ENCODE measurements around the gene SMCO3.

SMCO3 gene

GRCh38 chr12:14814014-14814413, at the start of gene SMCO3:
TSS of gene SMCO3 (minus strand) at chr12:14814182. CDS start at chr12:14806680, 7,502 bp downstream.
- TF ChIP-seq CTCF (conservative IDR thresholded peaks at IDR 0.05; ENCODE audit: low read depth) = no peak
- no peak within 1 kb of the TSS for H3K27ac ChIP-seq
- POLR2A ChIA-PET (ENCODE audit: low non-redundant PET) = no interaction called here
- no peak for DNase-seq (ENCODE audit: low spot score)
- CTCF ChIA-PET = interaction anchor here (1.1 kb wide), 1 partner anchor 181 kb away, joined by 4 read pairs; no protein-coding TSS in a partner anchor

DNA sequence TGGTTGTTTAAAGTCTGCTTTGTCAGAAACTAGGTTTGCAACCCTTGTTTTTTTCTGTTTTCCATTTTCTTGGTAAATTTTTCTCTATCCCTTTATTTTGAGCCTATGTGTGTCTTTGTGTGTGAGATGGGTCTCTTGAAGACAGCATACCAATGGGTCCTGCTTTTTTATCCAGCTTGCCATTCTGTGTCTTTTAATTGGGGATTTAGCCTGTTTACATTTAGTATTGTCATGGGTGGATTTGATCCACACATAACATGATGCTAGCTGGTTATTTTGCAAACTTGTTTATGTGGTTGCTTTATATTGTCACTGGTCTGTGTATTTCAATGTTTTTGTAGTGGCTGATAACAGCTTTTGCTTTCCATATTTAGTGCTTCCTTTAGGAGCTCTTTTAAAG, 46.5 kb upstream of the SMCO3 start:
- no peak overlapping the region for H3K27ac ChIP-seq
- TF ChIP-seq CTCF (conservative IDR thresholded peaks at IDR 0.05; ENCODE audit: low read depth) = no peak
- ChIA-PET CTCF (no interaction called here), POLR2A (ENCODE audit: low non-redundant PET) (no interaction called here)
- no peak for DNase-seq (ENCODE audit: low spot score)

- CTCF ChIA-PET = interaction anchor here (0.6 kb wide), 1 partner anchor 43 kb away, joined by 3 read pairs; no protein-coding TSS in a partner anchor
- no peak for TF ChIP-seq CTCF (conservative IDR thresholded peaks at IDR 0.05; ENCODE audit: low read depth)
- POLR2A ChIA-PET (ENCODE audit: low non-redundant PET) = no interaction called here
- H3K27ac ChIP-seq = no peak overlapping the region
- DNase-seq (ENCODE audit: low spot score) = no peak
Measured at GRCh38 chr12:14858513-14858912, 44.5 kb upstream of the SMCO3 start.

DNA sequence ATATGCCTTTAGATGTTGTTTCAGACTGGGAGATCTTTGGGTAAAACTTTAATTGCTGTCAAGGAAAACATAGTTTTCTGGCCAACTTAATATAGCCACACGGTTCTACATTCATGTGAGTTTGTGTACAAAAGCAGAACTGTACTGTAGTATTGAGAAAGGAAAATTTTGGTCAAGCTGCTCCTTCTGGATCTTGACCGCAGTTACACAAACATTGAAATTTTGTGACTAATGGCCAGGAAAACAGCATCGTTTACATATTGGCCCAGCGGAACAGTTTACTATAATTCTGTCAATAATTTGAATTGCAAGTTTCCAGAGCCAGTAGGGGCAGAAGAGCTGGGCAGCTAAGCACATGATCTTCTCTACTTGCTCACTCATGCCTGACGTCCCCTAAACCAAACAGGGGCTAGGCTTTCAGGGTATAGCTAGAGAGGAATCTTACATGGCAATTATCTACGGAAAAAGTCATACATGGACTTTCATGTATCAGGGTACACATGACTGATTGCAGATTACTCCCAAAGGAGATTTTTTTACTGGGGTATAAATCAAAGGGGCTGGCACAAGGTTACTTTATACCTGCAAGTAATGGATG, 40.7 kb upstream of the SMCO3 start:
- no peak for TF ChIP-seq CTCF (conservative IDR thresholded peaks at IDR 0.05; ENCODE audit: low read depth)
- no peak overlapping the region for H3K27ac ChIP-seq
- no peak for DNase-seq (ENCODE audit: low spot score)
- ChIA-PET POLR2A (ENCODE audit: low non-redundant PET) (no interaction called here), CTCF (no interaction called here)

DNA sequence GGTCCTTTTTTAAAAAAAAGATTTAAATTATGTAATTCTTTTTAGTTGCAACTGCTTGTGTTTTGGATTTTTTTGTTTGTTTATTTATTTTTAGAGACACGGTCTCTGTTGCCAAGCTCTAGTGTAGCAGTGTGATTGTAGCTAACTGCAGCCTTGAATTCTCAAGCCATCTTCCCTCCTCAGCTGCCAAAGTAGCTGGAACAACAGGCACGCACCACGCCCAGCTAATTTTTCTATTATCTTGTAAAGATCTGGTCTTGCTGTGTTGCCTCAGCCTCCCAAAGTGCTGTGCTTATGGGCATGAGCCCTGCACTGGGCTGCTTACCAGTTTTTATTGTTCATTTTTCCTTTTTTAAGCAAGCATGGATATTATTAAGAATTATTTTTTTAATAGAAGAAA, 40.0 kb upstream of the SMCO3 start:
- no peak for DNase-seq (ENCODE audit: low spot score)
- TF ChIP-seq CTCF (conservative IDR thresholded peaks at IDR 0.05; ENCODE audit: low read depth) = no peak
- ChIA-PET POLR2A (ENCODE audit: low non-redundant PET) (no interaction called here), CTCF (no interaction called here)
- no peak overlapping the region for H3K27ac ChIP-seq

- TF ChIP-seq CTCF (conservative IDR thresholded peaks at IDR 0.05; ENCODE audit: low read depth) = no peak
- POLR2A ChIA-PET (ENCODE audit: low non-redundant PET) = interaction anchor here (0.6 kb wide), 1 partner anchor 109 kb away, joined by 3 read pairs; no protein-coding TSS in a partner anchor
- no peak overlapping the region for H3K27ac ChIP-seq
- CTCF ChIA-PET = no interaction called here
- DNase-seq (ENCODE audit: low spot score) = no peak
Measured at GRCh38 chr12:14852880-14853279, 38.9 kb upstream of the SMCO3 start.
